Hepatocyte (in vitro differentiated cells): Measurements from ENCODE around the gene SEL1L2. TPM values are rescaled to one million over a fixed set of nuclear protein-coding genes. Genes with fewer than 3 reads are reported as not detected.

Experiments used
- DNase-seq: peaks from one replicate; pipeline ENCODE4 v3.0.0-alpha.2; 2016; ENCODE audit warnings: low spot score
- H2AFZ ChIP-seq: fragments of 200-600 bp; sonication (generic); 2 replicates; pipeline ENCODE4 v1.6.0; 2016; ENCODE audit warnings: antibody characterized with exemption, mild to moderate bottlenecking
- H3K27ac ChIP-seq: fragments of 200-600 bp; sonication (generic); 2 replicates; pipeline ENCODE4 v1.5.1; 2016; ENCODE audit warnings: mild to moderate bottlenecking
- H3K27me3 ChIP-seq: fragments of 200-600 bp; sonication (generic); 2 replicates; pipeline ENCODE4 v1.6.1; 2016
- H3K36me3 ChIP-seq: fragments of 200-600 bp; sonication (generic); replicated peaks from 2 replicates; pipeline ENCODE4 v1.5.1; 2016; ENCODE audit warnings: low read depth; ENCODE audit not compliant: insufficient read depth
- H3K4me1 ChIP-seq: fragments of 200-600 bp; sonication (generic); 2 replicates; pipeline ENCODE4 v1.5.1; 2016; ENCODE audit warnings: mild to moderate bottlenecking, moderate library complexity; ENCODE audit not compliant: insufficient read depth
- H3K4me2 ChIP-seq: fragments of 200-600 bp; sonication (generic); 2 replicates; pipeline ENCODE4 v1.6.0; 2016
- H3K4me3 ChIP-seq: fragments of 200-600 bp; sonication (generic); 2 replicates; pipeline ENCODE4 v1.5.1; 2016; ENCODE audit warnings: mild to moderate bottlenecking
- H3K79me2 ChIP-seq: fragments of 200-600 bp; sonication (generic); 2 replicates; pipeline ENCODE4 v1.6.0; 2017; ENCODE audit warnings: mild to moderate bottlenecking
- H3K9me2 ChIP-seq: fragments of 200-600 bp; sonication (generic); replicated peaks from 2 replicates; pipeline ENCODE4 v1.6.0; 2017; ENCODE audit warnings: mild to moderate bottlenecking; ENCODE audit not compliant: insufficient read depth
- H3K9me3 ChIP-seq: fragments of 200-600 bp; sonication (generic); 2 replicates; pipeline ENCODE4 v1.5.1; 2016; ENCODE audit warnings: low read depth, mild to moderate bottlenecking
- H4K20me1 ChIP-seq: fragments of 200-600 bp; sonication (generic); 2 replicates; pipeline ENCODE4 v1.6.0; 2016; ENCODE audit warnings: mild to moderate bottlenecking; ENCODE audit not compliant: insufficient read depth, poor library complexity, severe bottlenecking
- EZH2 ChIP-seq: fragments of 200-600 bp; sonication (generic); IDR thresholded peaks from 2 replicates; pipeline ENCODE4 v1.6.1; 2016; ENCODE audit warnings: antibody characterized with exemption, mild to moderate bottlenecking, borderline replicate concordance
- EZH2phosphoT487 ChIP-seq: fragments of 200-600 bp; sonication (generic); IDR thresholded peaks from one replicate; pipeline ENCODE4 v1.6.1; 2018; ENCODE audit warnings: antibody characterized with exemption, mild to moderate bottlenecking, low read depth, moderate library complexity; ENCODE audit not compliant: unreplicated experiment, severe bottlenecking
- WGBS: methylation state at CpG from one replicate; pipeline ENCODE4 v1.1.6; 2016; ENCODE audit warnings: low lambda C conversion rate; ENCODE audit errors: missing lambda C conversion rate; 5-methylcytosine and 5-hydroxymethylcytosine counted together
- polyA plus RNA-seq: library from polyadenylated mRNA; unstranded; fragments of >200 nt; fragmentation: Nextera tagmentation; extraction: Ambion mirVana; gene quantifications from 2 replicates; pipeline ENCODE4 v1.2.1, GENCODE V29; 2016
- total RNA-seq: library from RNA; depleted of rRNA; stranded (reverse); fragments of >200 nt; gene quantifications from 2 replicates; pipeline ENCODE4 v1.2.3, GENCODE V29; 2014
- TF ChIP-seq, protein P1 (sequence below): fragments of 200-600 bp; sonication (generic); IDR thresholded peaks from 2 replicates; pipeline ENCODE4 v1.5.1; 2016; ENCODE audit warnings: antibody characterized with exemption, mild to moderate bottlenecking; ENCODE audit not compliant: poor library complexity

Gene SEL1L2
- total and polyA plus RNA-seq, 2 experiments from 2014 or later = not detected

DNA sequence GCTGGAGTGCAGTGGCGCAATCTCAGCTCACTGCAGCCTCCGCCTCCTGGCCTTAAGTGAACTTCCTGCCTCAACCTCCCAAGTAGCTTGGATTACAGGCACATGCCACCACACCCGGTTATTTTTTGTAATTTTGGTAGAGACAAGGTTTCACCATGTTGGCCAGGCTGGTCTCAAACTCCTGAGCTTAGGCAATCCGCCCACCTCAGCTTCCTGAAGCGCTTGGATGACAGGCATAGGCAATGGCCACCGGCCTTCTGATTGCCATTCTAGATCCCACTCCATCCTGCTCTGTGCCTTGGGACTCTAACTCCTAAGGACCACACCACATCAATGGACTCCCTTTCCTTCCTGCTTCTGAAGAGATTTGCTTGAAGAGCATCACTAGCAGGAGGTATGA lies 60.6 kb downstream of the SEL1L2 start:
- H3K4me3 ChIP-seq = no peak overlapping the region

DNA sequence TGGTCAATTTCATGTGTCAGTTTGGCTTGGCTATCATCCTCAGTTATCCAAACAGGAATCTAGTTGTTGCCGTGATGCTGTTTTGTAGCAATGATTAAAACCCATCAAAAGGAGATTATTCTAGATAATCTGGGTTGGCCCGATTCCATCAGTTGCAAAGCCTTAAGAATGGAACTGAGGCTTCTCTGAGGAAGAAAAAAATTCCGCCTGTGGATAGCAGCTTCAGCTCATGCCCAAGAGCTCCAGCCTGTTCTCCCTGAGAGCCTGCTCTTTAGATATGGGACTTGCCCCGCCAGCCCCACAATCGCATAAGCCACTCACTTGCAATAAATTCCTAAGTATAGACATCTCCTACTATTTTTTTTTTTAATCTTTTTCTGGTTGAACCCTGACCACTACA lies 61.5 kb downstream of the SEL1L2 start:
- TF ChIP-seq EZH2 (no peak), EZH2phosphoT487 (no peak)
- TF ChIP-seq, protein P1, sequence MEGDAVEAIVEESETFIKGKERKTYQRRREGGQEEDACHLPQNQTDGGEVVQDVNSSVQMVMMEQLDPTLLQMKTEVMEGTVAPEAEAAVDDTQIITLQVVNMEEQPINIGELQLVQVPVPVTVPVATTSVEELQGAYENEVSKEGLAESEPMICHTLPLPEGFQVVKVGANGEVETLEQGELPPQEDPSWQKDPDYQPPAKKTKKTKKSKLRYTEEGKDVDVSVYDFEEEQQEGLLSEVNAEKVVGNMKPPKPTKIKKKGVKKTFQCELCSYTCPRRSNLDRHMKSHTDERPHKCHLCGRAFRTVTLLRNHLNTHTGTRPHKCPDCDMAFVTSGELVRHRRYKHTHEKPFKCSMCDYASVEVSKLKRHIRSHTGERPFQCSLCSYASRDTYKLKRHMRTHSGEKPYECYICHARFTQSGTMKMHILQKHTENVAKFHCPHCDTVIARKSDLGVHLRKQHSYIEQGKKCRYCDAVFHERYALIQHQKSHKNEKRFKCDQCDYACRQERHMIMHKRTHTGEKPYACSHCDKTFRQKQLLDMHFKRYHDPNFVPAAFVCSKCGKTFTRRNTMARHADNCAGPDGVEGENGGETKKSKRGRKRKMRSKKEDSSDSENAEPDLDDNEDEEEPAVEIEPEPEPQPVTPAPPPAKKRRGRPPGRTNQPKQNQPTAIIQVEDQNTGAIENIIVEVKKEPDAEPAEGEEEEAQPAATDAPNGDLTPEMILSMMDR = no peak
- DNase-seq = no peak
- Histone ChIP-seq H3K79me2 (no peaks in the 10 kb centered on the region), H3K4me3 (no peak overlapping the region), H2AFZ (no peak overlapping the region), H3K27me3 (no peaks in the 10 kb centered on the region), H3K9me3 (no peaks in the 10 kb centered on the region), H3K4me1 (no peaks in the 10 kb centered on the region), H3K36me3 (no peaks in the 10 kb centered on the region), H3K9me2 (no peaks in the 10 kb centered on the region), H3K4me2 (no peak overlapping the region), H4K20me1 (no peaks in the 10 kb centered on the region), H3K27ac (no peak overlapping the region)
- 73% methylated on average over 5 of the region's 5 CpGs for WGBS

More for the DNA sequence above, 60.6 kb downstream of the SEL1L2 start:
- Histone ChIP-seq H4K20me1 (no peaks in the 10 kb centered on the region), H3K9me3 (no peaks in the 10 kb centered on the region), H3K9me2 (no peaks in the 10 kb centered on the region), H3K27ac (no peak overlapping the region), H3K79me2 (no peaks in the 10 kb centered on the region), H3K4me2 (no peak overlapping the region), H3K4me1 (no peaks in the 10 kb centered on the region), H2AFZ (no peak overlapping the region), H3K36me3 (no peaks in the 10 kb centered on the region), H3K27me3 (no peaks in the 10 kb centered on the region)
- 99% methylated on average over 5 of the region's 6 CpGs for WGBS
- DNase-seq = no peak
- TF ChIP-seq EZH2 (no peak), EZH2phosphoT487 (no peak)
- TF ChIP-seq, protein P1 = no peak

DNA sequence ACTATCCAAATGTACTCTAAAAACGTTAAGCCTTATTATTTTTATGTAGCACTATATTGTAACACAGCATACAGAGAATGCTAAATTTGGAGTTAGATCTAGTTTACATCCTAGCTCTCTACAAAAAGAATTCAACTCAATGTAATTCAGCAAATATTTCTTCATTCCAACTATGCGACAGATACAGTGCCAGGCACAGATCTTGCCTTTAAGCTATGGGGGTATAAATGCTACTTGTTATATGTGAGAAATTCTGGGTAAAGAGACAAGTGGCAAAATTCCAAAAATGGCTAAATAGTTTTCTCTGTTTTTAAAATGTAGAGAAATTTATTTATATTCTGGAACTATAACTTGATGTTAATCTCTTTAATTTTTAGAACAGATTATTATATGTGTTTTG lies 63.2 kb downstream of the SEL1L2 start:
- Histone ChIP-seq H4K20me1 (no peaks in the 10 kb centered on the region), H3K27me3 (no peaks in the 10 kb centered on the region), H3K9me3 (no peaks in the 10 kb centered on the region), H3K27ac (no peak overlapping the region), H3K4me2 (no peak overlapping the region), H3K4me3 (no peak overlapping the region), H3K9me2 (no peaks in the 10 kb centered on the region), H3K4me1 (no peaks in the 10 kb centered on the region), H3K79me2 (no peaks in the 10 kb centered on the region), H3K36me3 (no peaks in the 10 kb centered on the region), H2AFZ (no peak overlapping the region)
- TF ChIP-seq EZH2phosphoT487 (no peak), EZH2 (no peak)
- TF ChIP-seq, protein P1 = no peak
- WGBS = 67% methylated on average over 2 of the region's 2 CpGs
- DNase-seq = no peak

DNA sequence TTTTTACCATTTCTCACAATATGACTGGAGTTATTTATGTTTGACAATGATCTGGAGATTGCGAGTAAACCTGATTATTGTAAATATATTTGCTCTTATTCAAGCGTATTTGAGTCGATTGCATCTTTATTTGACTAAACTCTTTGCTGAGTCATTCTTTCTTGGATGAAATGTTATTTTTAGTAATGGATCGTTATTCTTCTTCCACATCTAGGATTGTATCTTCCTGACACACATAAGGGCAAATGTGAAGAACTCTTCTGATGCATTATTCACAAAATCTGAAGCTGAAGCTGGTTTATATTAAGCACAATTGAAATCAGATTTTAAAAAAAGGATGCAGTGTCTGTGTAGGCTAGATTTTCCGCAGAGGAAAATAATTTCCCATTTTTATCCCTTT lies 68.2 kb downstream of the SEL1L2 start:
- Histone ChIP-seq H3K4me3 (no peak overlapping the region), H3K36me3 (no peaks in the 10 kb centered on the region), H3K27ac (no peak overlapping the region), H4K20me1 (no peaks in the 10 kb centered on the region), H3K79me2 (no peaks in the 10 kb centered on the region), H3K27me3 (no peaks in the 10 kb centered on the region), H3K9me3 (no peaks in the 10 kb centered on the region), H3K9me2 (no peaks in the 10 kb centered on the region), H3K4me2 (no peak overlapping the region), H3K4me1 (no peaks in the 10 kb centered on the region), H2AFZ (no peak overlapping the region)
- no peak for DNase-seq
- TF ChIP-seq EZH2phosphoT487 (no peak), EZH2 (no peak)
- TF ChIP-seq, protein P1 = no peak
- WGBS = 92% methylated on average over 5 of the region's 5 CpGs
